Stimulated activated CD4-positive, alpha-beta T cell treated with anti-CD3 and anti-CD28 coated beads, Interleukin-15, amount 100 ng/mL, for 1 hour (primary cell): Measurements from ENCODE around the gene ZNF318.

Experiments used
- DNase-seq, 2 donors: peaks; one replicate each; pipeline ENCODE4 v3.0.0-alpha.2; 2020; ENCODE audit warnings: low read depth in 1 of 2, low spot score in 1 of 2

Gene ZNF318

GRCh38 chr6:43339168-43339567, 30.3 kb downstream of the ZNF318 start:
- DNase-seq, result no peak

- no peak for DNase-seq
These were observed 31.2 kb downstream of the ZNF318 start for GRCh38 chr6:43338243-43338642.

- no peak for DNase-seq
These were observed 33.1 kb downstream of the ZNF318 start for GRCh38 chr6:43336382-43336781.

- DNase-seq, result no peak
These were observed 34.0 kb downstream of the ZNF318 start for GRCh38 chr6:43335469-43335868.

- DNase-seq, result no peak
These were observed 34.9 kb downstream of the ZNF318 start for GRCh38 chr6:43334466-43335095.

GRCh38 chr6:43331891-43332290, 37.6 kb downstream of the ZNF318 start:
- no peak for DNase-seq

GRCh38 chr6:43331470-43331869, 38.0 kb downstream of the ZNF318 start:
- DNase-seq, result no peak

- no peak for DNase-seq
These were observed 40.9 kb downstream of the ZNF318 start for GRCh38 chr6:43328528-43328927.

GRCh38 chr6:43325876-43326275, 43.6 kb downstream of the ZNF318 start:
- no peak for DNase-seq

GRCh38 chr6:43318011-43318410, 51.4 kb downstream of the ZNF318 start:
- DNase-seq, result no peak

GRCh38 chr6:43313813-43314212, 55.6 kb downstream of the ZNF318 start:
- no peak for DNase-seq

GRCh38 chr6:43311666-43312065, 57.8 kb downstream of the ZNF318 start:
- no peak for DNase-seq

GRCh38 chr6:43310624-43311023, 58.8 kb downstream of the ZNF318 start:
- DNase-seq, result no peak

- DNase-seq, result no peak
These were observed 59.3 kb downstream of the ZNF318 start for GRCh38 chr6:43310134-43310533.

GRCh38 chr6:43308990-43309477, 60.4 kb downstream of the ZNF318 start:
- DNase-seq, result no peak

- peak; percentile 17 to 21 for DNase-seq
These were observed 61.1 kb downstream of the ZNF318 start, which contains the start of gene CRIP3 for GRCh38 chr6:43308101-43308989. Gene CRIP3, minus strand, starts transcription at chr6:43308826. Its CDS starts 34 bp downstream, at chr6:43308792.

- no peak for DNase-seq
These were observed 61.9 kb downstream of the ZNF318 start for GRCh38 chr6:43307451-43308100.

- DNase-seq, result no peak
These were observed 63.4 kb downstream of the ZNF318 start for GRCh38 chr6:43306086-43306485.

GRCh38 chr6:43304882-43305281, 64.6 kb downstream of the ZNF318 start:
- no peak for DNase-seq

- DNase-seq, result no peak
These were observed 65.1 kb downstream of the ZNF318 start for GRCh38 chr6:43304361-43304760.

GRCh38 chr6:43303751-43304331, 65.6 kb downstream of the ZNF318 start:
- DNase-seq, result no peak
